ENCODE measurements around the gene KCNK15.

DNA sequence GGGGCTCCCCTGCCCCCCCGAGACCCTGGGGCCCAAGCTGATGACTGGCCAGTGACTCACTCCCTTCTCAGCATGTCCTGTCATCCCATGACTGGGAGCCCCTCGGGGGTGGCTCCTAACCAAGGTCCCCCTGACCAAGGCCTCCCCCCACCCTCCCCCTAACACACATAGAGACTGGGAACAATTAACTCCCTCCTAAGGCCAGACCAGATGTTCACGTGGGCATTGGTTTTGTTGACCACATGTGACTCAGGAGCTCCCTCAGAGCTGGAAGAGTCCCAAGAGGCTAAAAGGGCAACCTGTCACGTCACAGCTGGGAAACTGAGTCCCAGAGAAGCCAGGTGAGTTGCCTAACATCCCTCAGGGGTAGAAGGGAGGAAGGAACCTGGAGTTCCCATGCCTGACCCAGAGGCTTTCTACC, 41.1 kb upstream of the KCNK15 start:
- TF ChIP-seq CTCF (IDR thresholded peaks at IDR 0.05; ENCODE audit: low read length): no peak
- no peak for TF ChIP-seq EZH2 (optimal IDR thresholded peaks at IDR 0.05; ENCODE audit: low read depth, low read length)
- TF ChIP-seq EZH2phosphoT487 (IDR thresholded peaks at IDR 0.05; ENCODE audit: low read length): no peak

Measured in MM.1S (cell line).